NB4 (cell line): ENCODE measurements around the gene ID1.

Experiments used
- POLR2A ChIP-seq: IDR thresholded peaks from 2 replicates; pipeline ENCODE4 v1.6.1; 2011; ENCODE audit warnings: mild to moderate bottlenecking; ENCODE audit not compliant: insufficient read length; ENCODE audit errors: extremely low read depth
- TF ChIP-seq, protein P1 (sequence below): IDR thresholded peaks from one replicate; pipeline ENCODE4 v1.5.1; 2012; ENCODE audit warnings: low read depth, low read length

DNA sequence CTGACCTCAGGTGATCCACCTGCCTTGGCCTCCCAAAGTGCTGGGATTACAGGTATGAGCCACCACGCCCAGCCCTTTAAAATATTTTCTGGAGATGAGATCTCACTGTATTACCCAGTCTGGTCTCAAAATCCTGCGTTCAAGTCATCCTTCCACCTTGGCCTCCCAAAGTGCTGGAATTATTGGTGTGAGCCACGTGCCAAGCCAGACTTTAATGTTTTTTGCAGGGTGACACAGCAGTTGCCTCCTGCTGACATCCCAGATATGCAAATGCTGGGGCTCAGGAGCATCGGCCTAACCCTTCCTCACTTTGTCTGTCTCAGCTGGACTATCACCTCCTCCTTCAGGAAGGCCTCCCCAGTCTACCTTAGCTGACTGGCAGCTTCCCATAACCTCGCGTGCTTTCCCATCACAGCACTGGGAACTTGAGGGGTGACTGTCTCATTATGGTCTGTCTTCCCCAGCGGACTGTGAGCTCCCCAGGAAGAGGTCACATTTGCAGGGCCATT, 14.3 kb upstream of the ID1 start:
- TF ChIP-seq, protein P1, sequence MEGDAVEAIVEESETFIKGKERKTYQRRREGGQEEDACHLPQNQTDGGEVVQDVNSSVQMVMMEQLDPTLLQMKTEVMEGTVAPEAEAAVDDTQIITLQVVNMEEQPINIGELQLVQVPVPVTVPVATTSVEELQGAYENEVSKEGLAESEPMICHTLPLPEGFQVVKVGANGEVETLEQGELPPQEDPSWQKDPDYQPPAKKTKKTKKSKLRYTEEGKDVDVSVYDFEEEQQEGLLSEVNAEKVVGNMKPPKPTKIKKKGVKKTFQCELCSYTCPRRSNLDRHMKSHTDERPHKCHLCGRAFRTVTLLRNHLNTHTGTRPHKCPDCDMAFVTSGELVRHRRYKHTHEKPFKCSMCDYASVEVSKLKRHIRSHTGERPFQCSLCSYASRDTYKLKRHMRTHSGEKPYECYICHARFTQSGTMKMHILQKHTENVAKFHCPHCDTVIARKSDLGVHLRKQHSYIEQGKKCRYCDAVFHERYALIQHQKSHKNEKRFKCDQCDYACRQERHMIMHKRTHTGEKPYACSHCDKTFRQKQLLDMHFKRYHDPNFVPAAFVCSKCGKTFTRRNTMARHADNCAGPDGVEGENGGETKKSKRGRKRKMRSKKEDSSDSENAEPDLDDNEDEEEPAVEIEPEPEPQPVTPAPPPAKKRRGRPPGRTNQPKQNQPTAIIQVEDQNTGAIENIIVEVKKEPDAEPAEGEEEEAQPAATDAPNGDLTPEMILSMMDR = no peak
- TF ChIP-seq POLR2A = no peak
